ENCODE results near the gene CTNND2.

GRCh38 chr5:11378461-11378860 is 525.8 kb downstream of the CTNND2 start:
- TF ChIP-seq CTCF (IDR thresholded peaks at IDR 0.05): no peak
- no peak for TF ChIP-seq EZH2 (IDR thresholded peaks at IDR 0.05)
